Activated CD4-positive, alpha-beta T cell treated with anti-CD3 and anti-CD28 coated beads, Interleukin-2, amount 50 U/mL, for 48 hours (primary cell): ENCODE data around the gene SPG7.

Experiments
- DNase-seq, 2 experiments: peaks; one replicate each; pipeline ENCODE4 v3.0.0-alpha.2; 2020

Gene SPG7

DNA sequence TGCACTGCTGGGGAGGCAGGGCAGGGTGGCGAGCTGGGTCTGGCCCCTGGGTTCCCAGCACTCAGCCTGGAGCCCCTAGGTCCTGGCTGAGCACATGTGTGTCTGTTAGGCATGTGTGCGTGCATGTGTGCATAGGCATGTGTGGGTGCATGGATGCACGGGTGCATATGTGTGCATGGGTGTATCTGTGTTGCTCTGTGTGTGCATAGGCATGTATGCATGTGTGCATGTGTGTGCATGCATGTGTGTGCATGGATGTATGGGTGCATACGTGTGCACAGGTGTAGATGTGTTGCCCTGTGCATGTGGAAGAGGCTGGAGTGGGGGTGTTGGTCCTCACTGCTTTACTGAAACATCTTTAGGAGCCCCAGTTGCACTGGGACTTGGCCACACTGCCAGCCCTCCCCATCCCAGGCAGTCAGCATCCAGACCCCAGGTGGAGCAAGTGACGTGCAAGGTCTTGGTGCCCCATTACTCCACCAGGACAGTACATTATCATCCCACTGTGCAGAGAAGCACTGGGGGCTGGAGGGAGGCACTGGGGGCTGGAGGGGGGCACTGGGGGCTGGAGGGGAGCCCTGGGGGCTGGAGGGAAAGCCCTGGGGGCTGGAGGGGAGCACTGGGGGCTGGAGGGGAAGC, 94.9 kb downstream of the SPG7 start:
- no peak for DNase-seq

GRCh38 chr16:89604764-89605163, 96.6 kb downstream of the SPG7 start:
- DNase-seq, result no peak

GRCh38 chr16:89605186-89605970, 97.2 kb downstream of the SPG7 start:
- no peak for DNase-seq

DNA sequence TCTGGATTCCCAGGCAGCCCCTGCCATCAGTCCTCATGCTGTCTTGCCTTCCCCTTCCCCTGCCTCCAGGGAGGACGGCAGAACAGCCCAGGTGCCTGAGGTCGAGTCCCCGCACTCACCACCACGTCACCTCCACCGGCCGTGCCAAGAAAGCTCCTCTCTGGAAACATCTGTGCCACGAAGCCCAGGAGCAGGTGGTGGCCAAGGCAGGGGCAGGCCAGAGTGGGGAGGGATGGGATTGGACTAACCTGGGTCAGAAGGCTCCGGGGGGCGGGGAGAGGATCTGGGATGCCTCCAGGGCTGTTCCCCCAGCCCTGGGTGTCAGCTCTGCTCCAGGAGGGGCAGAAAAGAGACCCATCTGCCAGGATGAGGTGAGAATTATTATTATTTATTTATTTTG, 97.8 kb downstream of the SPG7 start:
- no peak for DNase-seq
